Pancreas (tissue), 10 donors: ENCODE results near the gene IBA57. TPM values are rescaled to one million over a fixed set of nuclear protein-coding genes. Genes with fewer than 3 reads are reported as not detected.
A peak's percentile ranks its signal among the peaks of the same experiment; 100 is the strongest.

ENCODE experiments used
- ATAC-seq, 4 donors: fragments of 200-7000 bp; cut with Tn5 transposase; one replicate each; pipeline versions ENCODE4 v1.8.0 to v1.9.1; 2020; ENCODE audit warnings: mild to moderate bottlenecking in 4 of 4, moderate library complexity in 4 of 4
- DNase-seq, 6 donors: peaks; one replicate each; pipeline ENCODE4 v3.0.0-alpha.2; 2020
- FAIRE-seq: peaks from 2 replicates; lab custom pipeline; 2012; peaks lifted over from hg19 to GRCh38; lab: Jason Lieb, UNC
- H3K27ac ChIP-seq, 4 donors: fragments of 200-600 bp; sonication (generic); 1 replicate in 3 of 4; 2 replicates in 1 of 4; pipeline versions ENCODE4 v1.5.0 to v1.8.0; 2020
- H3K27me3 ChIP-seq, 4 donors: fragments of 200-600 bp; one replicate each; pipeline ENCODE4 v1.8.0; 2021
- H3K36me3 ChIP-seq, 3 donors: fragments of 200-600 bp; sonication (generic) in 1 of 3; one replicate each; pipeline versions ENCODE4 v1.5.0 to v1.8.0; 2020 to 2021
- H3K4me1 ChIP-seq, 3 donors: fragments of 200-600 bp; one replicate each; pipeline ENCODE4 v1.8.0; 2021
- H3K4me3 ChIP-seq, 4 donors: fragments of 200-600 bp; sonication (generic) in 2 of 4; one replicate each; pipeline versions ENCODE4 v1.5.0 to v1.8.0; 2020 to 2021
- H3K9me3 ChIP-seq, 4 donors: fragments of 200-600 bp; one replicate each; pipeline ENCODE4 v1.8.0; 2021
- CTCF ChIP-seq, 4 donors: fragments of 200-600 bp; sonication (generic) in 3 of 4; IDR thresholded peaks; one replicate each; pipeline versions ENCODE4 v1.5.0 to v1.8.0; 2021; ENCODE audit warnings: antibody characterized with exemption in 4 of 4
- WGBS, 2 donors: extraction: QIAGEN DNeasy Blood & Tissue Kit; methylation state at CpG; one replicate each; pipeline ENCODE4 v1.1.7; 2013; 5-methylcytosine and 5-hydroxymethylcytosine counted together
- intact Hi-C, 3 donors: fragments of 100-400 bp; cut with DNase I; formaldehyde crosslinking; loops; one replicate each; pipeline versions ENCODE4 v1.11.1 to v1.14.2; 2022
- polyA plus RNA-seq, 2 donors: library from polyadenylated mRNA; stranded (reverse); fragments of 200-250 nt; gene quantifications; one replicate each; pipeline ENCODE4 v1.2.3, GENCODE V29; 2013
- total RNA-seq, 6 donors: library from RNA; stranded (reverse); fragmentation: NEBNext Ultra II Directional in 4 of 6; extraction: Animal tissue kit (Norgen Biotek cat#: 25700) in 4 of 6; gene quantifications; one replicate each; pipeline versions ENCODE4 v1.2.1 to v1.2.4, GENCODE V29; 2021 to 2023
- donor health status: healthy with polysubstance abuse.
- donor health status: DM: no; HTN: no; CAD: no; lungs with moderate emphysema.
- donor health status: DM: no; HTN: no; CAD: no.
- donor health status: control.
- donor health status: control.
- donor health status: Bipolar disorder and iron deficiency.
- donor health status: DM: yes; HTN: yes; CAD: no.
- donor health status: DM: no; HTN: no; CAD: no.
- donor health status: DM: no; HTN: no; CAD: no.
- donor health status: DM: yes; HTN: yes; CAD: no.

Gene IBA57
- total and polyA plus RNA-seq, 8 donors = 2.4 to 14.4 (median 7.0) TPM

DNA sequence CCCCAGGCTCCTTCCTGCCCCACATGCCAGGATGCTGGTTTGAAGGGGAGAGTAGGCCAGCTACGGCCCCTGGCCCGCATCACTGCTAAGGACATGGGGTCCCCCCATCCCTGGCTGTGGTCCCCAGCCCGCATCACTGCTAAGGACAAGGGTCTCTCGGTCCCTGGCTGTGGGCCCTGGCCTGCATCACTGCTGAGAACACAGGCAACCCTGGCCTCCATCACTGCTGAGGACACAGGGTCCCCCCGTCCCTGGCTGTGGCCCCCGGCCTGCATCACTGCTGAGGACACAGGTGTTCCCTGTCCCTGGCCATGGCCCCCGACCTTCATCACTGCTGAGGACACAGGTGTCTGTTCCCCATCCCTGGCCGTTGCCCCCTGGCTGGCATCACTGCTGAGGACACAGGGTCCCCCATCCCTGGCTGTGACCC, 41.8 kb downstream of the IBA57 start:
- H3K9me3 ChIP-seq = no peaks in the 10 kb centered on the region
- H3K4me1 ChIP-seq = no peaks in the 10 kb centered on the region
- H3K27me3 ChIP-seq = no peaks in the 10 kb centered on the region
- no peak for TF ChIP-seq CTCF (IDR thresholded peaks at IDR 0.05)
- ATAC-seq = no peak
- intact Hi-C loops = no loop called here
- FAIRE-seq = no peak
- DNase-seq = peak in 1 of 6 donors; percentile 75
- H3K27ac ChIP-seq = no peak overlapping the region
- H3K36me3 ChIP-seq = no peaks in the 10 kb centered on the region
- no peak overlapping the region for H3K4me3 ChIP-seq
- WGBS, 2 donors = 64 to 71% methylated on average over 8 of the region's 8 CpGs

- Histone ChIP-seq H3K9me3 (no peaks in the 10 kb centered on the region), H3K27me3 (no peaks in the 10 kb centered on the region), H3K36me3 (no peaks in the 10 kb centered on the region), H3K27ac (no peak within 1 kb of the TSS), H3K4me1 (no peaks in the 10 kb centered on the region), H3K4me3 (no peak within 1 kb of the TSS)
- ATAC-seq (no peak), DNase-seq (peak in 1 of 6 donors; percentile 54), FAIRE-seq (no peak)
- TF ChIP-seq CTCF (IDR thresholded peaks at IDR 0.05) = no peak
- intact Hi-C loops = no loop called here
- 28 to 30% methylated on average over 29 to 30 of the region's 30 CpGs for WGBS, 2 donors
Observed at GRCh38 chr1:228207851-228208821, 42.5 kb downstream of the IBA57 start, which contains the start of gene OBSCN. Gene OBSCN (plus strand): TSS chr1:228208044. CDS start chr1:228211784, 3,740 bp downstream.

- ATAC-seq (no peak), DNase-seq (peak in 1 of 6 donors; percentile 59), FAIRE-seq (no peak)
- no peak for TF ChIP-seq CTCF (IDR thresholded peaks at IDR 0.05)
- Histone ChIP-seq H3K4me1 (no peaks in the 10 kb centered on the region), H3K4me3 (no peak overlapping the region), H3K9me3 (no peaks in the 10 kb centered on the region), H3K27ac (no peak overlapping the region), H3K36me3 (no peaks in the 10 kb centered on the region), H3K27me3 (no peaks in the 10 kb centered on the region)
- WGBS, 2 donors = 50 to 62% methylated on average over 18 to 19 of the region's 19 CpGs
- intact Hi-C loops = no loop called here
Observed at GRCh38 chr1:228208831-228209551, 43.4 kb downstream of the IBA57 start.

GRCh38 chr1:228209657-228210056, 44.1 kb downstream of the IBA57 start:
- Histone ChIP-seq H3K27ac (no peak overlapping the region), H3K4me3 (no peak overlapping the region), H3K27me3 (no peaks in the 10 kb centered on the region), H3K36me3 (no peaks in the 10 kb centered on the region), H3K4me1 (no peaks in the 10 kb centered on the region), H3K9me3 (no peaks in the 10 kb centered on the region)
- ATAC-seq (no peak), DNase-seq (no peak), FAIRE-seq (no peak)
- intact Hi-C loops = no loop called here
- TF ChIP-seq CTCF (IDR thresholded peaks at IDR 0.05) = no peak
- WGBS, 2 donors = 59 to 73% methylated on average over 3 of the region's 3 CpGs
